Duodenal mucosa (tissue), 2 donors: ENCODE results near the gene KIAA0513.
"Not testable (repeated sequence)": the region's sequence is repeated elsewhere in the genome, so short reads cannot be mapped to it uniquely, and the experiment has no call there.

ENCODE experiments used
- H3K27ac ChIP-seq: one replicate; pipeline ENCODE4 v1.7.0; 2013; ENCODE audit warnings: low read depth, low read length
- H3K27me3 ChIP-seq, 2 donors: one replicate each; pipeline ENCODE4 v1.7.0; 2013; ENCODE audit warnings: low read length in 2 of 2, control low read depth in 1 of 2; ENCODE audit not compliant: insufficient read depth in 2 of 2, control insufficient read depth in 1 of 2
- H3K36me3 ChIP-seq, 2 donors: one replicate each; pipeline ENCODE4 v1.7.0; 2013; ENCODE audit warnings: low read length in 2 of 2, control low read depth in 1 of 2; ENCODE audit not compliant: insufficient read depth in 2 of 2, control insufficient read depth in 1 of 2
- H3K4me1 ChIP-seq, 2 donors: one replicate each; pipeline ENCODE4 v1.7.0; 2013; ENCODE audit warnings: low read length in 2 of 2, control low read depth in 1 of 2; ENCODE audit not compliant: insufficient read depth in 2 of 2, control insufficient read depth in 1 of 2
- H3K4me3 ChIP-seq, 2 donors: one replicate each; pipeline ENCODE4 v1.7.0; 2013; ENCODE audit warnings: low read length in 2 of 2, low read depth in 1 of 2
- H3K9ac ChIP-seq, 2 donors: one replicate each; pipeline ENCODE4 v1.7.0; 2013; ENCODE audit warnings: low read length in 2 of 2, low read depth in 1 of 2
- H3K9me3 ChIP-seq, 2 donors: one replicate each; pipeline ENCODE4 v1.7.0; 2013; ENCODE audit warnings: low read length in 2 of 2, control low read depth in 1 of 2; ENCODE audit not compliant: control insufficient read depth in 1 of 2

The KIAA0513 gene

DNA sequence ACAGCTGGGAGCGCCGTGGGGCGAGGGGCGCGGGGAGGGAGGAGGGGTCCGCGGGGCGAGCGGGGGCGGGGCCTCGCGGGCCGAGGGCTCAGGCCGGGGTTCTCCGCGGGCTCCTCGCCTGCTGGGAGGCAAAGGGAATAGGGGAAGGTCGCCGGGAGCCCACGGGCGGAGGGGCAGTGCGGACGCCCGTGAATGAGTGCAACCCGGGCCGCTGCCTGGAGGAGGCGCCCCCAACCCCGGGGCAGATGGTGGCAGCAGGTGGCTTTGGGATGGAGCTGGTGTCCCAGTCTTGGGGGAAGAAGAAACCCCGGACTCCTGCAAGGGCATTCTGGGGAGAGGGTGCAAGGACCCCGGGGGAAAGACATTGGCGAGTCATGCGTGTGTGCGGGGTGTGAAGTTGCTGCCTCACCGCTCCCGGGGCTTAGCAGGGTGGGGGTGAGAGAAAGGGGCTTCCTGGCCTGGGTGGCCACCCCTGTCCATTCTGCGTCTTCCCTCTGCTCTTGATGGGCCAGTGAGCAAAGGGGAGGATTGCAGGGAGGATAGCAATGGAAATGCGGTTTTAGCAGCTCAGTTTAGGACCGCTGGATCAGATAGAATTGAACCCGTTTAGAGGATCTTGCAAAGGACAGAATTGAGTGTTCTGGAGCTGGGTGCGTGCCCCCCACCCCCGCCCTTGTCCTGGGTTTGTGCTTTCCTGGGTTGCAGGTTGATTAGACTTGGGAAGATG, 526 bp downstream of the KIAA0513 start:
- Histone ChIP-seq H3K36me3 (peaks cover 2 to 8% of the 10 kb centered on the region in 2 donors), H3K9me3 (no peaks in the 10 kb centered on the region), H3K27ac (peak overlapping the region; percentile 65), H3K27me3 (no peaks in the 10 kb centered on the region), H3K4me1 (peaks cover 29 to 36% of the 10 kb centered on the region in 2 donors), H3K9ac (peak overlapping the region; percentile 81 to 91), H3K4me3 (peak overlapping the region; percentile 81 to 84)

DNA sequence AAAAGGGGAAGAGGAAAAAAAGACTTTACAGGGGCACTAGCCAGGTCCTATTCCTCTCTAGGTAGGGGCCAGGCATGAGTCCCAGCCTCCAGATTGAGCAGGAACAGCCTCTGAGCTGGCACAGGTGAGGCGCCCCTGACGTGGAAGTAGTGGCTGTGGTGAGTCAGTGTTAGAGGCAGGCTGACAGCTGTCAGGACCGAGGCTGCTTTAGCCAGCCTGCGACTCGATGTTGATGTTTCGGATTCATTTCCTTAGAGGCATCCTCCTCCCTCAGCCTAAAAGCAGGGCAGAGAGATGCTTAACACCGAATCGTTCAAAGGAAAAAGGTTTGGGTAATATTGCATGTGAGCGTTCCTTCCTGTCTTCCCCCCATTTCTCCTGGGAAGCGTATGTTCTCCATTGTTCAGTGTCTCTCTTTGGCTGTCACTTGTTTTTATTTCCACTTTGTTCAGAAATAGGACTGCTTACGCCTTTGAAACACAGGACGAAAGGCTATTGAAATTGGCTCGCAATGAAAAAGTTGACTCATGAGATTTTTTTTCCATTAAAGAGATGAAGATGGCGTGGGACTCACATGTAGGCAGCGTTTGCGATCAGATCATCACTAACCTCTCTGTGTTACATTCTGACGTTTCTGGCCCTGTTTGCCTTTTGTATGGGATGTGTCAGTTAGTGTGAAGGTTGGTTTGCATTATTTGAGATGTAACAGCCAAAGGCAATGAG, 1.3 kb downstream of the KIAA0513 start:
- Histone ChIP-seq H3K9ac (peak overlapping the region; percentile 81 to 91), H3K4me3 (peak overlapping the region; percentile 81 to 84), H3K4me1 (peaks cover 29 to 36% of the 10 kb centered on the region in 2 donors), H3K36me3 (peaks cover 2 to 9% of the 10 kb centered on the region in 2 donors), H3K9me3 (no peaks in the 10 kb centered on the region), H3K27me3 (no peaks in the 10 kb centered on the region), H3K27ac (no peak overlapping the region)

DNA sequence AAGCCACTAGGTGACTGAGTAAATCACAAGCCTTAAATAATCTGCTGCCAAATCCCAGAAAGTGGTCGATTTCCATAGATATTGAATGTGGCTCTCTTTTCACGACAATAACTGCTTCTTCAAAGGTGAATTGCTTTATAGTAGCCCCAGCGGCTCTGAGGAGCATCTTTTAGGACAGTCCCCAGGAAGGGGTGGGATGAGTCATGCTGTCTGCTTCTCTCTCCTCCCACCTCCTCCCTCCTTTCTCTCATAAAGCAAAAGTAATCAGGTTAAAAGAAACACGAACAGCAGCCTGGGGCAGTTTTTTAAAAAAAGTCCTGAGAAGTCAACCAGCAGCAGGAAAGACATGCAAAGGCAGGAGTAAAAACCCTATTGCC, 1.8 kb downstream of the KIAA0513 start:
- peaks cover 29 to 36% of the 10 kb centered on the region in 2 donors for H3K4me1 ChIP-seq
- no peak overlapping the region for H3K27ac ChIP-seq
- peaks cover 2 to 9% of the 10 kb centered on the region in 2 donors for H3K36me3 ChIP-seq
- no peaks in the 10 kb centered on the region for H3K27me3 ChIP-seq
- peak overlapping the region; percentile 81 to 91 for H3K9ac ChIP-seq
- peak overlapping the region; percentile 81 to 84 for H3K4me3 ChIP-seq
- H3K9me3 ChIP-seq = no peaks in the 10 kb centered on the region

DNA sequence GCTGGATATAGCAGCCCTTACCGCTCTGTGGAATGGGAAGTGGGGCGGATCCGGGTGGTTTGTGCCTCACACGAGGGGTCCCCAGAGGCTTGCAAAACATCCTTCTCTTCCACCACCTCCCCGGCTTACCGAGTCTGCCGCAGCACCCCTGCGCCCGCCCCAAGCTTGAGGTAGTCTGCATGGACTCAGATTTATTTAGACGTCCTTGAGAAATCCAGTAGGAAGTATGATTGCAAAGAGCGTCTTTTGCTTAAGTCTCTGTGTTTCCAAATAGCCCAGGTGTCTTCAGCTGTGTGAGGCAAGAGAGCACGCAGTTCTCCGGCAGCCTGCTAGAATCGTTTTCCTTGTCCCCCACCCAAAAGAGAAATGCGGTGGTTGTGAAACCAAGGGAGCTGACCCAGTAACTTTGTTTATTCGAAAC, 2.4 kb downstream of the KIAA0513 start:
- no peaks in the 10 kb centered on the region for H3K27me3 ChIP-seq
- peaks cover 2 to 9% of the 10 kb centered on the region in 2 donors for H3K36me3 ChIP-seq
- no peaks in the 10 kb centered on the region for H3K9me3 ChIP-seq
- no peak overlapping the region for H3K9ac ChIP-seq
- H3K4me1 ChIP-seq = peaks cover 29 to 36% of the 10 kb centered on the region in 2 donors
- no peak overlapping the region for H3K27ac ChIP-seq
- no peak overlapping the region for H3K4me3 ChIP-seq

DNA sequence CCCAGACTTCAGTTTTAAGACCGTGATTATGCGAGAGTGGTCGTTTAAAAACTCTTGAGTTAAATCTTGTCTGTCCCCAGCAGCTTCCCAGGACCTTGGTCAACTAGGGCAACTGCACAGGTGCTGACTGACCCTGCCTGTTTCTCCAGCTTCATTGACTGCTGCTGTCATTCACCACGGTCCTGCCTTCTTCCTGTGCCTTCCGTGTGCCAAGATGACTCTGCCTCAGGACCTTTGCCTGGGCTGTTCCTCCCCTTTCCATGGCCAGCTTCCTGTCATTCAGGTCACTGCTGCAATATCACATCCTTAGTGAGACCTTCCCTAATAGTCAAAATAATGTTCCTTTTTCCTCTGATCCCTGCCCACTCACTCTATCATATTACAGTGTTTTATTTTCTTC, 3.9 kb downstream of the KIAA0513 start:
- Histone ChIP-seq H3K9me3 (no peaks in the 10 kb centered on the region), H3K4me3 (no peak overlapping the region), H3K36me3 (peaks cover 2 to 9% of the 10 kb centered on the region in 2 donors), H3K27me3 (no peaks in the 10 kb centered on the region), H3K4me1 (peaks cover 23 to 30% of the 10 kb centered on the region in 2 donors), H3K27ac (no peak overlapping the region), H3K9ac (no peak overlapping the region)

DNA sequence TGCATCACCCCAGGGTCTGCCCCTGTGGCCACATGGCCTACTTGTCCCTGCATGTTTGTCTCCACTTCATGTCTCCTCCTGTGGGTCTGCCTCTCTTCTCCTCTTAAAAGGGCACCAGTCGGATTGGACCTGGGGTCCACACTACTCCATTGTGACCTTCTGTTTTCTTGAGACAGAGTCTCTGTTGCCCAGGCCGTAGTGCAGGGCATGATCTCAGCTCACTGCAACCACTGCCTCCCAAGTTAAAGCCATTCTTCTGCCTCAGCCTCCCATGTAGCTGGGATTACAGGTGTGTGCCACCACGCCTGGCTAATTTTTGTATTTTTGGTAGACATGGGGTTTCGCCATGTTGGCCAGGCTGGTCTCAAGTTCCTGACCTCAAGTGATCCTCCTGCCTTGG, 4.6 kb downstream of the KIAA0513 start:
- not testable (repeated sequence) for H3K27me3 ChIP-seq, H3K4me3 ChIP-seq, H3K9me3 ChIP-seq, H3K27ac ChIP-seq, H3K36me3 ChIP-seq, H3K9ac ChIP-seq
- H3K4me1 ChIP-seq = peaks cover 17 to 23% of the 10 kb centered on the region in 2 donors

DNA sequence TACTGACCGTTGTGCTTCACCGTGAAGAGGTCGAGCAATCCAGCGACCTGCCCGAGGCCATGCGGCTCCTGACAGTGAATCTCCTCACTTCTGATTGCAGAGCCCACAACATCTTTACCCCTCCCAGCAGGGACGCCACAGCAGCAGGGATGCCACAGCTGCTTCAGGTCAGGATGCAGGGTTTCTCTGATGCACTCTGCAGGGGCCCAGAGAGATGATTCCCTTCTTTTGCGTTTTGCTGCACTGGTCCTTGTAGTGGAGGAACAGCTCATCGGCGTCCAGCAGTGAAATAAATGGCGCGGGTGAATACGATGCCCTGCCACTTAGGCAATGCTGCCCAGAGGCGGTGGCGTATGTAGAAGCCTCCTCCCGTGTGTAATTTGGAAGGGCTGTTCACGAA, 5.6 kb downstream of the KIAA0513 start:
- no peak overlapping the region for H3K9ac ChIP-seq
- H3K27me3 ChIP-seq = no peaks in the 10 kb centered on the region
- H3K36me3 ChIP-seq = peaks cover 2 to 15% of the 10 kb centered on the region in 2 donors
- H3K4me1 ChIP-seq = peaks cover 16 to 20% of the 10 kb centered on the region in 2 donors
- no peak overlapping the region for H3K4me3 ChIP-seq
- H3K9me3 ChIP-seq = no peaks in the 10 kb centered on the region
- no peak overlapping the region for H3K27ac ChIP-seq

DNA sequence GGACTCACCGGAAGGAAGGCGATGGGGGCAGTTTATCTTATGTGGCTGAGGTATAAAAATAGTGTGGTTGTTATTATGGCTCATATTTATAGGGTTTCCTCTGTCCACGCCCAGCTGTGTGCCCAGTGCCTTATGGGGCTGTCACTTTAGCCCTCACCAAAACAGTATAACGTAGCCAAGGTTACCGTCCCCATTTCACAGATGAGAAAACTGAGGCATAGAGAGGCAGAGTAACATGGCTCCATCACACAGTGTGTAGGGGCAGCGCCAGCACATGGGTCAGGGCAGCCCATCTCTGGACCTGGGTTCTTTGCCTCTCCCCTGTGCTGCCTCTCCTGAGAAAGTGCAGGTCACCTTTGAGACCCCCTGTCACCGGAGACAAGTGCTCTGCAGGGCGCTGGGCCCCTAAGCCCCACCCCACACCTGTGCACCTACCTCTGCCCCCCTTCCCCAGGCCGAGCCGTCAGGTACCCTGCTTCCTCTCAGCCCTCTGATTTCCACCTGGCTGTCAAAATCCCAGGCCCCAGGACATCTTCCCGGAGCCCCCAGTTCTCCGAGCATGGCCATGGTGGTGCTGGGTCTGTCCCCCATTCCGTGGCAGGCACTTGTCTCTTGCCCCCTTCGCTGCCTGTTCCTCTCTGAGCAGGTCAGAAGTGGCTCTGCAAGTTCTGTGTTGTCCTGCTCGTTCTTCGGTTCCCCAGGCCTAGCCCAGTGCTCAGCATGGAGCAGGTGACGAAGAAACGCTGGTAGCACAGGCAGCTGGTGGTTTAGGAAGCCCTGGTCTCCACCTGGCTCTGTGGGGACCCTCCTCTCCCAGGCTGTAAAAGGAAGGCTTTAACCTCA, 7.2 kb downstream of the KIAA0513 start:
- Histone ChIP-seq H3K9ac (no peak overlapping the region), H3K36me3 (peaks cover 2 to 15% of the 10 kb centered on the region in 2 donors), H3K27me3 (no peaks in the 10 kb centered on the region), H3K4me3 (no peak overlapping the region), H3K27ac (no peak overlapping the region), H3K4me1 (peaks cover 0 to 4% of the 10 kb centered on the region in 2 donors), H3K9me3 (no peaks in the 10 kb centered on the region)

DNA sequence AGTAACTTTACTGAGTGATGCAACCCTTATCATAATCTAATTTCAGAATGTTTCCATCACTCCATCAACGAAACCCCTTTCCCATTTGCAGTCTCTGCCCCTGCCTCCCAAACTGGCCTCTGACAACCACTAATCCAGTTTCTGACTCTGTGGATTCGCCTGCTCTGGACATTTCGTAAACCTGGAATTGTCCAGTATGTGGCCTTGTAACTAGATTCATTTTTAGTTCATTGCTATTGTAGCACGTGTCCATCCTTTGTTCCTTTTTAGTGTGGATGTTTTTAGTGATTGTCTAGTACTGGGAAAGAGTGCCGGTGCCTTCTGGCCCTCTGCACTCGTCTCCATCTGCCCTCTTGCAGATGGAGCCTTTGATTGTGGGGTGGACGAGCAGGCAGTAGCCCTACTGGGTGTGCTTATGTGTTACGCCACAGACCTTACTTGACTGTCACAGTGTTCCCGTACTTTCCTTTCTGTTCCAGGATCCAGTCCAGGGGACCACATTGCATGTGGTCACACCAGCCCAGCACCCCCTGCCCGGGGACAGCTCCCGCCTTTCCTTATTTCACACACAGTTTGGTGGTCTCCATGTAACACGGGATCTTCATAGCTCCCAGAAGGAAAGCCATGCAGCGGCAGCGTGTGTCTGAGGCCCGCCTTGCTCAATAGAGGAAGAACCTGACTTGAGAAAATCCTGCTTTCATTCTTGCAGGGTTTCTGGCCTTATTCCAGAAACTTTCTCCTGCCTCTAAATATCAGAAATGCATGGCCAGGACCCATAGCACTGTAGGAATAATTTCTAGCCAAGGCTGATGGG, 8.8 kb downstream of the KIAA0513 start:
- Histone ChIP-seq H3K9ac (no peak overlapping the region), H3K27ac (no peak overlapping the region), H3K36me3 (peaks cover 2 to 15% of the 10 kb centered on the region in 2 donors), H3K9me3 (no peaks in the 10 kb centered on the region), H3K4me3 (no peak overlapping the region), H3K27me3 (no peaks in the 10 kb centered on the region), H3K4me1 (no peaks in the 10 kb centered on the region)
